Stimulated activated CD4-positive, alpha-beta T cell treated with anti-CD3 and anti-CD28 coated beads, Interleukin-1b, Interleukin-23, amount 100 ng/mL, for 4 hours (primary cell): ENCODE measurements around the gene CXCL17.

ENCODE experiments used
- DNase-seq, 2 donors: peaks; one replicate each; pipeline ENCODE4 v3.0.0-alpha.2; 2020; ENCODE audit warnings: low read depth in 2 of 2

Gene CXCL17

GRCh38 chr19:42397263-42398166, 45.2 kb downstream of the CXCL17 start:
- DNase-seq: no peak

- peak; percentile 81 to 91 for DNase-seq
Observed at GRCh38 chr19:42396381-42397262, 46.1 kb downstream of the CXCL17 start.

- no peak for DNase-seq
Observed at GRCh38 chr19:42394751-42395150, 48.0 kb downstream of the CXCL17 start.

GRCh38 chr19:42392165-42392564, 50.6 kb downstream of the CXCL17 start:
- DNase-seq: no peak

- no peak for DNase-seq
Observed at GRCh38 chr19:42389899-42390298, 52.8 kb downstream of the CXCL17 start, which contains the start of gene CNFN. TSS of gene CNFN (minus strand) at chr19:42390297. CDS start at chr19:42389037, 1,260 bp downstream.

GRCh38 chr19:42388851-42389489, 53.8 kb downstream of the CXCL17 start:
- DNase-seq: no peak

- peak; percentile 53 to 64 for DNase-seq
Observed at GRCh38 chr19:42386974-42387707, 55.6 kb downstream of the CXCL17 start.

- DNase-seq: no peak
Observed at GRCh38 chr19:42380155-42380554, 62.6 kb downstream of the CXCL17 start.
